Trophoblast cell (in vitro differentiated cells and primary cell): ENCODE results near the gene SENP6.
"Not testable (repeated sequence)": the region's sequence is repeated elsewhere in the genome, so short reads cannot be mapped to it uniquely, and the experiment has no call there.

Experiments
- DNase-seq, 2 donors: peaks; one replicate each; pipeline ENCODE4 v3.0.0-alpha.2; 2016
- H2AFZ ChIP-seq: 2 replicates; pipeline ENCODE4 v1.6.1; 2013; ENCODE audit warnings: low read length, moderate library complexity, mild to moderate bottlenecking; ENCODE audit not compliant: insufficient read depth, poor library complexity
- H2AK5ac ChIP-seq: 2 replicates; pipeline ENCODE4 v1.6.1; 2013; ENCODE audit warnings: mild to moderate bottlenecking, low read length
- H2BK120ac ChIP-seq: 2 replicates; pipeline ENCODE4 v1.6.1; 2013; ENCODE audit warnings: low read length, mild to moderate bottlenecking, moderate library complexity; ENCODE audit not compliant: insufficient read depth, poor library complexity
- H2BK12ac ChIP-seq: 2 replicates; pipeline ENCODE4 v1.6.1; 2013; ENCODE audit warnings: mild to moderate bottlenecking, low read length, moderate library complexity
- H2BK5ac ChIP-seq: 2 replicates; pipeline ENCODE4 v1.6.1; 2013; ENCODE audit warnings: low read length, low read depth, moderate library complexity, mild to moderate bottlenecking; ENCODE audit not compliant: poor library complexity
- H3K14ac ChIP-seq: 2 replicates; pipeline ENCODE4 v1.6.1; 2013; ENCODE audit warnings: mild to moderate bottlenecking, low read length
- H3K18ac ChIP-seq: 2 replicates; pipeline ENCODE4 v1.6.1; 2013; ENCODE audit warnings: mild to moderate bottlenecking, low read length
- H3K23ac ChIP-seq: 2 replicates; pipeline ENCODE4 v1.6.1; 2013; ENCODE audit warnings: low read length
- H3K27ac ChIP-seq: 2 replicates; pipeline ENCODE4 v1.5.1; 2013; ENCODE audit warnings: low read depth, mild to moderate bottlenecking, inconsistent platforms, low read length, moderate library complexity
- H3K27me3 ChIP-seq: 2 replicates; pipeline ENCODE4 v1.6.1; 2013; ENCODE audit warnings: inconsistent platforms, mild to moderate bottlenecking, low read length, moderate library complexity; ENCODE audit not compliant: insufficient read depth
- H3K36me3 ChIP-seq, 2 experiments: 1 replicate in 1 of 2; 2 replicates in 1 of 2; pipeline ENCODE4 v1.6.1; 2013; ENCODE audit warnings: low read length in 2 of 2, mild to moderate bottlenecking in 2 of 2, moderate library complexity in 1 of 2; ENCODE audit not compliant: insufficient read depth in 2 of 2, control insufficient read depth in 1 of 2
- H3K4ac ChIP-seq: 2 replicates; pipeline ENCODE4 v1.6.1; 2013; ENCODE audit warnings: low read depth, mild to moderate bottlenecking, low read length, moderate library complexity
- H3K4me1 ChIP-seq, 2 experiments: 1 replicate in 1 of 2; 2 replicates in 1 of 2; pipeline ENCODE4 v1.6.1; 2013; ENCODE audit warnings: low read length in 2 of 2, mild to moderate bottlenecking in 2 of 2, moderate library complexity in 1 of 2; ENCODE audit not compliant: insufficient read depth in 2 of 2, control insufficient read depth in 1 of 2
- H3K4me2 ChIP-seq: 2 replicates; pipeline ENCODE4 v1.6.1; 2013; ENCODE audit warnings: inconsistent platforms, mild to moderate bottlenecking, low read length, moderate library complexity
- H3K4me3 ChIP-seq: 2 replicates; pipeline ENCODE4 v1.5.1; 2013; ENCODE audit warnings: mild to moderate bottlenecking, low read depth, low read length, inconsistent platforms
- H3K79me1 ChIP-seq: one replicate; pipeline ENCODE4 v1.6.1; 2013; ENCODE audit warnings: low read length
- H3K79me2 ChIP-seq: 2 replicates; pipeline ENCODE4 v1.6.1; 2013; ENCODE audit warnings: low read length, mild to moderate bottlenecking; ENCODE audit not compliant: control insufficient read depth, insufficient read depth, poor library complexity
- H3K9ac ChIP-seq: 2 replicates; pipeline ENCODE4 v1.6.1; 2013; ENCODE audit warnings: mild to moderate bottlenecking, low read length
- H3K9me3 ChIP-seq: 2 replicates; pipeline ENCODE4 v1.6.1; 2013; ENCODE audit warnings: low read depth, mild to moderate bottlenecking, control low read depth, inconsistent platforms, low read length; ENCODE audit not compliant: insufficient read depth
- H4K12ac ChIP-seq: 2 replicates; pipeline ENCODE4 v1.6.1; 2013; ENCODE audit warnings: low read depth, mild to moderate bottlenecking, low read length, moderate library complexity
- H4K8ac ChIP-seq: 2 replicates; pipeline ENCODE4 v1.6.1; 2013; ENCODE audit warnings: low read depth, mild to moderate bottlenecking, low read length, moderate library complexity
- H4K91ac ChIP-seq: one replicate; pipeline ENCODE4 v1.6.1; 2013; ENCODE audit warnings: low read depth, mild to moderate bottlenecking, low read length, moderate library complexity
- WGBS: extraction: QIAGEN DNeasy Blood & Tissue Kit; methylation state at CpG from one replicate; pipeline ENCODE4 v1.1.7; 2013; ENCODE audit warnings: missing lambda C conversion rate; ENCODE audit not compliant: insufficient read length, insufficient coverage; ENCODE audit errors: extremely low coverage; 5-methylcytosine and 5-hydroxymethylcytosine counted together

SENP6 gene

DNA sequence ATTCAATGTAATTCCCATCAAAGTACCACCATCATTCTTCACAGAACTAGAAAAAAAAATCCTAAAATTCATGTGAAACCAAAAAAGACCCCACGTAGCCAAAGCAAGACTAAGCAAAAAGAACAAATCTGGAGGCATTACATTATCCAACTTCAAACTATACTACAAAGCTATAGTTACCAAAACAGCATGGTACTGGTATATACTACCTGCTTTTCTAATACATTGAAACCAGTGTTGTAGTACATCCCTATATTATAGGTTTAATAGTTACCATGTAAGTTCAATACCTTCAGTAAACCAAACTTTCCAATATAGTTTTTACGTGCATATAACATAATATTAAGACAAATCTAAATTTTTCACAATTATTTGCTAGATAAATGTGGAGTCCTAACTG is 17.1 kb upstream of the SENP6 start:
- H2BK12ac ChIP-seq, H3K4ac ChIP-seq, H4K12ac ChIP-seq, H2BK120ac ChIP-seq, H2BK5ac ChIP-seq, H2AK5ac ChIP-seq, H3K18ac ChIP-seq, H4K91ac ChIP-seq, H3K4me3 ChIP-seq, H4K8ac ChIP-seq, DNase-seq, H3K79me1 ChIP-seq, H3K36me3 ChIP-seq, H3K14ac ChIP-seq, H3K9me3 ChIP-seq, H3K27me3 ChIP-seq, H3K23ac ChIP-seq, H3K27ac ChIP-seq, H2AFZ ChIP-seq, H3K4me1 ChIP-seq, H3K9ac ChIP-seq, H3K79me2 ChIP-seq, H3K4me2 ChIP-seq: not testable (repeated sequence)
- WGBS, result no CpG with 5 or more reads among the region's 2 CpGs

DNA sequence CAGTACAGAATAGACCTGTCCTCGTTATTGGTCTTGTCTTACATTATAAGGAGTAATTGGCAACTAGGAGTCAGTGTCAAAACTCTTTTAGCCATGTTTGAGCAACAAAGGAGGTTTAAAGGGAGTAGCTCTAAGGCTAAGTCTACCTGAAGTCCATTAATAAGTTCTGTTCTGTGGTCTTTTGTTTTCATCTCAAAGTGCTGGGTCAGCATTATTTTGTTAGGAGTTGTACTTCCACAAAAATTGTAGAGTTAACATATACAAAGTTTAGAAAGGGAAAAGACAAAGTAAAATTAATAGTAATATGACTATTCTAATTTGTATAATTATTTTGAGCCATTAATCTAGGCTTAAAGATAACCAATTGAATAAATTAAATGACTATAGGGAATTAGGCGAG is 12.7 kb upstream of the SENP6 start:
- H3K79me1 ChIP-seq, result no peaks in the 10 kb centered on the region
- no CpG with 5 or more reads among the region's 2 CpGs for WGBS
- no peak overlapping the region for H3K23ac ChIP-seq
- no peaks in the 10 kb centered on the region for H3K27me3 ChIP-seq
- H2BK12ac ChIP-seq, result no peak overlapping the region
- no peak overlapping the region for H3K18ac ChIP-seq
- H4K12ac ChIP-seq, result no peak overlapping the region
- no peak overlapping the region for H3K14ac ChIP-seq
- H2AK5ac ChIP-seq, result no peak overlapping the region
- no peaks in the 10 kb centered on the region for H3K79me2 ChIP-seq
- DNase-seq, result no peak
- H3K4ac ChIP-seq, result no peak overlapping the region
- no peak overlapping the region for H2BK120ac ChIP-seq
- no peak overlapping the region for H3K27ac ChIP-seq
- H3K4me2 ChIP-seq, result no peak overlapping the region
- H3K9ac ChIP-seq, result no peak overlapping the region
- no peak overlapping the region for H3K4me3 ChIP-seq
- no peaks in the 10 kb centered on the region for H3K4me1 ChIP-seq
- no peak overlapping the region for H2BK5ac ChIP-seq
- H3K36me3 ChIP-seq, result no peaks in the 10 kb centered on the region
- no peak overlapping the region for H4K8ac ChIP-seq
- no peak overlapping the region for H2AFZ ChIP-seq
- H4K91ac ChIP-seq, result no peak overlapping the region
- no peaks in the 10 kb centered on the region for H3K9me3 ChIP-seq

DNA sequence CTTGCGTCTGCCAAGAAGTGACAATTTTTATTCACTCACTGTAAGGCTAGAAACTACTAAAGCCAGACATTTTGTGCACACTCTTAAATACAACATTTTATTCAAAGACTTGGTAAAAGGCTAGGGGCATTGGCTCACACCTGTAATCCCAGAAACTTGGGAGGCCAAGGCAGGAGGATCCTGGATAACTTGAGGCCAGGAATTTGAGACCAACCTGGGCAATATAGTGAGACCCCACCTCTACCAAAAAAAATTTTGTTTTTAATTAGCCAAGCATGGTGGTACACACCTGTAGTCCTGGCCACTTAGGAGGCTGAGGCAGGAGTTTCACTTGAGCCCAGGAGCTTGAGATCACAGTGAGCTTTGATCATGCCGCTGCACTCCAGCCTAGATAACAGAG is 11.3 kb upstream of the SENP6 start:
- Histone ChIP-seq H3K27me3 (no peaks in the 10 kb centered on the region), H3K4me1 (no peaks in the 10 kb centered on the region), H2AK5ac (no peak overlapping the region), H3K18ac (no peak overlapping the region), H3K4me3 (no peak overlapping the region), H3K79me2 (no peaks in the 10 kb centered on the region), H2AFZ (no peak overlapping the region), H3K36me3 (no peaks in the 10 kb centered on the region), H3K23ac (no peak overlapping the region), H3K9ac (no peak overlapping the region), H4K8ac (no peak overlapping the region), H2BK5ac (no peak overlapping the region), H3K4ac (no peak overlapping the region), H3K9me3 (no peaks in the 10 kb centered on the region), H3K79me1 (no peaks in the 10 kb centered on the region), H4K12ac (no peak overlapping the region), H3K14ac (no peak overlapping the region), H3K27ac (no peak overlapping the region), H2BK120ac (no peak overlapping the region), H3K4me2 (no peak overlapping the region), H4K91ac (no peak overlapping the region), H2BK12ac (no peak overlapping the region)
- DNase-seq, result no peak
- WGBS, result no CpG with 5 or more reads among the region's 2 CpGs

DNA sequence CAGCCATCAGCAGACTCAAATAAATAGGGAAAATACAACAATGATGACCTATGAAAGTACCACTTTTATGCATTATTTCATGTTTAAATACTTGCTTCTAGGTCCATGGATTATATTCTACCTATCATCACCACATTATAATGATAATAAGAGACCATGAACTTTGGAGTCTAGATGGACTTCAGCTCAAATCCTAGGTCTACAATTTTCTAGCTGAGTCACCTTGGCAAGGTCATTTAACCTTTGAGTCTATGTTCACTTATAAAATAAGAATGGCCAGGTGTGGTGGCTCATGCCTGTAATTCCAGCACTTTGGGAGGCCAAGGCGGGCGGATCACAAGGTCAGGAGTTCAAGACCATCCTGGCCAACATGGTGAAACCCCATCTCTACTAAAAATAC is 5.3 kb upstream of the SENP6 start:
- not testable (repeated sequence) for H3K4ac ChIP-seq, H3K18ac ChIP-seq, H3K27me3 ChIP-seq, H2BK12ac ChIP-seq, H3K9me3 ChIP-seq, DNase-seq, H4K8ac ChIP-seq, H3K9ac ChIP-seq, H3K79me1 ChIP-seq, H3K14ac ChIP-seq, H2BK120ac ChIP-seq, H3K4me2 ChIP-seq, H3K23ac ChIP-seq, H3K4me3 ChIP-seq, H2BK5ac ChIP-seq, H2AK5ac ChIP-seq, H3K36me3 ChIP-seq, H2AFZ ChIP-seq, H3K4me1 ChIP-seq, H3K27ac ChIP-seq, H4K91ac ChIP-seq, H4K12ac ChIP-seq, H3K79me2 ChIP-seq
- WGBS, result no CpG with 5 or more reads among the region's 2 CpGs
